ENCODE results near the gene PRKG2. TPM values are rescaled to one million over a fixed set of nuclear protein-coding genes. Genes with fewer than 3 reads are reported as not detected.

PRKG2 gene
- total and polyA plus RNA-seq, 2 donors (not counting 3 experiments of a cell fraction or from before 2014, with no cell fraction given): not detected

DNA sequence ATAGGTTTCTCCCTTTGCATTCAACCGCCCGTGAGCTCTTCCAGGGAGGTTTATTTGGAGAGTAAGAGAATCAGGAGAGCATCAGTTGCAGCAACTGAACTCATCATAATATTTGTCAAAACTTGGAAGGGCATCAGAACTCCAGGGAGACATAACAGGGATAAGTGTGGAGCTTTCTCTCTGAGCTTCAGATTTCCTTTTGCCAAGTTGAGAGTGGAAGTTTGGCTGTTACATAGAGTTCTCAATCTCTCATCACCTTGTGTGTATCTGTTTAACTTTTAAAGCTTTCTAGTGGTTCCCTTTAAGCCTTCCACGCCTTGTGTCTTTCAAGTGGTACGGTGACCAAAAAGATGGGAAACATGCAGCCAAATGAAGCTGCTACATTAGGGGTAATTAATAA is 165.7 kb downstream of the PRKG2 start:
- H3K9me1 ChIP-seq (replicated peaks; ENCODE audit: control insufficient read depth, extremely low read depth, insufficient read depth, low read length): no peaks in the 10 kb centered on the region
- no peaks in the 10 kb centered on the region for H3K27me3 ChIP-seq (ENCODE audit: control insufficient read depth in 2 of 2, insufficient read depth in 2 of 2, low read length in 2 of 2)
- ChIA-PET POLR2A (no interaction called here), CTCF (interaction anchor here (1.2 kb wide), 1 partner anchor 10 kb away, joined by 3 read pairs; no protein-coding TSS in a partner anchor)
- H3K36me3 ChIP-seq (ENCODE audit: control insufficient read depth in 2 of 2, extremely low read depth in 1 of 2, insufficient read depth in 2 of 2, low read length in 2 of 2): no peaks in the 10 kb centered on the region
- no peaks in the 10 kb centered on the region for H3K4me1 ChIP-seq (ENCODE audit: control insufficient read depth, extremely low read depth, insufficient read depth, low read length)
- intact Hi-C loops (cut with micrococcal nuclease) (no loop called here), dilution Hi-C loops (cut with MboI; ENCODE audit: extremely low pct_ligation_motif_present, low sequenced_read_pairs) (no loop called here)
- no peaks in the 10 kb centered on the region for H3K79me2 ChIP-seq (ENCODE audit: control insufficient read depth, insufficient read depth, low read length)
- no peaks in the 10 kb centered on the region for H4K20me1 ChIP-seq (replicated peaks; ENCODE audit: control insufficient read depth, extremely low read depth, insufficient read depth, low read length)
- H3K9ac ChIP-seq (replicated peaks; ENCODE audit: extremely low read depth, insufficient read depth, low read length): no peak overlapping the region
- H2AFZ ChIP-seq (ENCODE audit: low read depth, low read length): no peak overlapping the region
- no peak overlapping the region for H3K4me2 ChIP-seq (ENCODE audit: insufficient read depth, low read length)
- no peak for TF ChIP-seq JUN (IDR thresholded peaks at IDR 0.05; ENCODE audit: borderline replicate concordance, insufficient read depth, insufficient read length, low read depth)
- no TSS peak for BruUV-seq (replicated peaks)
- no peak overlapping the region for H3K4me3 ChIP-seq (replicated peaks in 1 of 3; ENCODE audit: insufficient read depth in 1 of 3, low read depth in 1 of 3, low read length in 3 of 3)
- FAIRE-seq: no peak
- H3K9me3 ChIP-seq (replicated peaks; ENCODE audit: control insufficient read depth, insufficient read depth, low read length): no peaks in the 10 kb centered on the region
- no peak for DNase-seq (ENCODE audit: low read depth, low spot score)
- no peak overlapping the region for H3K27ac ChIP-seq (ENCODE audit: insufficient read depth, low read depth, low read length)

DNA sequence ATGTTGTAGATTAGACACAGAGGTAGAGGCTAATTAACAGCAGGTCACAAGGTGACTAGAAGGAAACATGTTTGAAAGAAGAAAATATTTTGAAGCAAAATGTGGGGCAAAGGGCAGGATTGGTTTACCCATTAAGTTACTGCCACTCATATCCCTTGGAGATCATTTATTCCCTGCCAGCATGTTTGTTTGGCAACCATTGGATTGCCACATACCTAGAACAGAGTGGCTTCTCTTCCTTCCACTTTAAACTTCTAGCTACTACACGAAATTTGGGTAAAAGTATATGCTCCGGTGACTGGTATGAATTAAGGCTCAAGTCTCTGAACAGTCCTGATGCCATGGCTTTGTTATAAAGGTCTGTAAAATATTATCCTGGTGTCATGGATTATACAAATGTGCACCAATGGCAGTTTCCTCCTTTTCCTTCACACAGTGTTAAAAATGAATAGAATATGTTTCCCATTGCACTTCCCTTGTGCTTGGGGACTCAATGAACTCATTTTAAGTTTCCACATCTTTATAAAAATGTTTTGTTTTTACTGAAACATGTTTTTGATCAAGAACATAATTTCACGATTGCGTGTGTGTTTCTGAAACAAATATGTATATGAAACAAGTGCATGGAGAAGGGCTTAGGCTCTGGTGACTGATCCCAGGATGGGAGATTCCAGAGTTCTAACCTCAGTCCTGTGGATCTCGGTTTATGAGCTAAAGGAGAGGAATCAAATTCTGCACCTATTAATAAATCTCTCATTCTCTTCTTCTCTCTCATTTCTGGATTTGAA is 172.2 kb downstream of the PRKG2 start:
- FAIRE-seq (no peak), DNase-seq (ENCODE audit: low read depth, low spot score) (no peak)
- Histone ChIP-seq H3K4me3 (replicated peaks in 1 of 3; ENCODE audit: insufficient read depth in 1 of 3, low read depth in 1 of 3, low read length in 3 of 3) (no peak overlapping the region), H3K27ac (ENCODE audit: insufficient read depth, low read depth, low read length) (no peak overlapping the region), H3K79me2 (ENCODE audit: control insufficient read depth, insufficient read depth, low read length) (no peaks in the 10 kb centered on the region), H3K4me2 (ENCODE audit: insufficient read depth, low read length) (no peak overlapping the region), H4K20me1 (replicated peaks; ENCODE audit: control insufficient read depth, extremely low read depth, insufficient read depth, low read length) (no peaks in the 10 kb centered on the region), H3K9me1 (replicated peaks; ENCODE audit: control insufficient read depth, extremely low read depth, insufficient read depth, low read length) (no peaks in the 10 kb centered on the region), H3K27me3 (ENCODE audit: control insufficient read depth in 2 of 2, insufficient read depth in 2 of 2, low read length in 2 of 2) (no peaks in the 10 kb centered on the region), H3K9me3 (replicated peaks; ENCODE audit: control insufficient read depth, insufficient read depth, low read length) (no peaks in the 10 kb centered on the region), H3K36me3 (ENCODE audit: control insufficient read depth in 2 of 2, extremely low read depth in 1 of 2, insufficient read depth in 2 of 2, low read length in 2 of 2) (no peaks in the 10 kb centered on the region), H2AFZ (ENCODE audit: low read depth, low read length) (no peak overlapping the region), H3K9ac (replicated peaks; ENCODE audit: extremely low read depth, insufficient read depth, low read length) (no peak overlapping the region), H3K4me1 (ENCODE audit: control insufficient read depth, extremely low read depth, insufficient read depth, low read length) (no peaks in the 10 kb centered on the region)
- ChIA-PET CTCF (interaction anchor here (0.8 to 2.9 kb wide), 4 partner anchors 10 to 680 kb away, joined by 3 to 8 read pairs (median 3); no protein-coding TSS in a partner anchor), POLR2A (no interaction called here)
- BruUV-seq (replicated peaks): no TSS peak
- dilution Hi-C loops (cut with MboI; ENCODE audit: extremely low pct_ligation_motif_present, low sequenced_read_pairs): no loop called here
- TF ChIP-seq POLR2A (IDR thresholded peaks at IDR 0.05; ENCODE audit: low read depth, low read length): no peak
- TF ChIP-seq, protein P1, sequence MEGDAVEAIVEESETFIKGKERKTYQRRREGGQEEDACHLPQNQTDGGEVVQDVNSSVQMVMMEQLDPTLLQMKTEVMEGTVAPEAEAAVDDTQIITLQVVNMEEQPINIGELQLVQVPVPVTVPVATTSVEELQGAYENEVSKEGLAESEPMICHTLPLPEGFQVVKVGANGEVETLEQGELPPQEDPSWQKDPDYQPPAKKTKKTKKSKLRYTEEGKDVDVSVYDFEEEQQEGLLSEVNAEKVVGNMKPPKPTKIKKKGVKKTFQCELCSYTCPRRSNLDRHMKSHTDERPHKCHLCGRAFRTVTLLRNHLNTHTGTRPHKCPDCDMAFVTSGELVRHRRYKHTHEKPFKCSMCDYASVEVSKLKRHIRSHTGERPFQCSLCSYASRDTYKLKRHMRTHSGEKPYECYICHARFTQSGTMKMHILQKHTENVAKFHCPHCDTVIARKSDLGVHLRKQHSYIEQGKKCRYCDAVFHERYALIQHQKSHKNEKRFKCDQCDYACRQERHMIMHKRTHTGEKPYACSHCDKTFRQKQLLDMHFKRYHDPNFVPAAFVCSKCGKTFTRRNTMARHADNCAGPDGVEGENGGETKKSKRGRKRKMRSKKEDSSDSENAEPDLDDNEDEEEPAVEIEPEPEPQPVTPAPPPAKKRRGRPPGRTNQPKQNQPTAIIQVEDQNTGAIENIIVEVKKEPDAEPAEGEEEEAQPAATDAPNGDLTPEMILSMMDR (IDR thresholded peaks at IDR 0.05; ENCODE audit: extremely low read depth in 1 of 2, insufficient read depth in 1 of 2, low read depth in 1 of 2, low read length in 2 of 2): no peak
- TF ChIP-seq EZH2 (IDR thresholded peaks at IDR 0.05; ENCODE audit: borderline replicate concordance, low read depth, low read length, severe bottlenecking): no peak
- TF ChIP-seq JUN (IDR thresholded peaks at IDR 0.05; ENCODE audit: borderline replicate concordance, insufficient read depth, insufficient read length, low read depth): no peak
- no peak for TF ChIP-seq MYC (IDR thresholded peaks at IDR 0.05; ENCODE audit: low read depth, low read length)
- no peak for TF ChIP-seq FOS (IDR thresholded peaks at IDR 0.05; ENCODE audit: borderline replicate concordance, insufficient read depth, low read length)
- no peak for TF ChIP-seq GATA2 (IDR thresholded peaks at IDR 0.05; ENCODE audit: insufficient read depth, insufficient read length, low read depth, low read length)
- TF ChIP-seq, protein P2, sequence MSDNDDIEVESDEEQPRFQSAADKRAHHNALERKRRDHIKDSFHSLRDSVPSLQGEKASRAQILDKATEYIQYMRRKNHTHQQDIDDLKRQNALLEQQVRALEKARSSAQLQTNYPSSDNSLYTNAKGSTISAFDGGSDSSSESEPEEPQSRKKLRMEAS (IDR thresholded peaks at IDR 0.05; ENCODE audit: insufficient read depth, insufficient read length): no peak
- TF ChIP-seq POLR2AphosphoS5 (IDR thresholded peaks at IDR 0.05; ENCODE audit: insufficient read depth, low read depth, low read length): no peak
- intact Hi-C loops (cut with micrococcal nuclease): no loop called here

Data from endothelial cell of umbilical vein (primary cell).